Erythroblast (primary cell): ENCODE data around the gene KRTCAP2.
"Not testable (repeated sequence)": the region's sequence is repeated elsewhere in the genome, so short reads cannot be mapped to it uniquely, and the experiment has no call there.

ENCODE experiments used
- DNase-seq, 2 experiments: peaks; one replicate each; lab custom pipeline; 2025; lab: John Stamatoyannopoulos, UW
- GATA1 ChIP-seq: IDR thresholded peaks from 2 replicates; pipeline ENCODE4 v1.6.1; 2011; ENCODE audit warnings: low read depth, mild to moderate bottlenecking, control low read depth, low read length, moderate library complexity
- POLR2A ChIP-seq: IDR thresholded peaks from 2 replicates; pipeline ENCODE4 v1.6.1; 2011; ENCODE audit warnings: mild to moderate bottlenecking, low read length

Gene KRTCAP2

GRCh38 chr1:155174324-155175280 is 1.5 kb upstream of the KRTCAP2 start:
- DNase-seq: no peak
- TF ChIP-seq GATA1 (no peak), POLR2A (no peak)

DNA sequence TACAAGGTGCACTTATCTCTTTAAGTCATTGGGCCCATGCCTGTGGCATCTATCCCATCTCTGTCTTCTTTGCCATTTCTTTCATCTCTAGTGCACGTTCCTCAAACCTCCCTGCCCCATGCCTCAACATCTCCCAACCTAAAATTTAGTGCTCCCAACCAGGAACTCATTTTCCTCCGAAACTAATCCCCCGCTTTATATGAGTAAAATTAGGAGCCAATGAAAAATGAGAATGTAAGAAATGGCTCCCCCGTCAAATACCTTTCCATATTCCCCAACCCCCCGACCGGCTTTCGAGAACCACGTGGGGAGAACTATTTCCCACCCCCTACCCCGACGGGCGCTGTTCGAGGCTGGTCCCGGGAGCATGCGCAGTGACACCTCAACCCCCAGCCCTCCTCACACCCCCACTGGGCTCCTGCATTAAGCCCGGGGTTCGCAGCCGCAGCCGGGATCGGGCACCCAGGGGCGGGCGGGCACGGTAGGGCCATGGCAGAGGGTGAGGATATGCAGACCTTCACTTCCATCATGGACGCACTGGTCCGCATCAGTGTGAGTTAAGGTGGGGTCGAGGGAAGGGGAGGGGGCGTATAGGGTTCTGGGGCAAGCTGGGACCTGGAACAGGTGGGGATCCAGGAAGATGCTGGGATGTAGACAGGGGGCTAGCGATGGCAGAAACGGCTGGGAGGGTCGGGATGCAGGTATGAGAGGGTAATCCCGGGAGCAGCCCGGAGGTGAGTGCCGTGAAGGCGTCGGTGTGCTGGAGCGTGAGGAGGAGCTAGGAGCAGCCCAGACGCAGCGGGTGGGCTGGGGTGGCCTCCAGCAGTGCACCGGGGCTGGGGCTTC is 597 bp upstream of the KRTCAP2 start, which contains the start of gene TRIM46:
TSS of gene TRIM46 (plus strand) at position 372 of the 846 bp plus-strand sequence. CDS start at position 490, 118 bp downstream.
- DNase-seq: peak; percentile 51 to 61

DNA sequence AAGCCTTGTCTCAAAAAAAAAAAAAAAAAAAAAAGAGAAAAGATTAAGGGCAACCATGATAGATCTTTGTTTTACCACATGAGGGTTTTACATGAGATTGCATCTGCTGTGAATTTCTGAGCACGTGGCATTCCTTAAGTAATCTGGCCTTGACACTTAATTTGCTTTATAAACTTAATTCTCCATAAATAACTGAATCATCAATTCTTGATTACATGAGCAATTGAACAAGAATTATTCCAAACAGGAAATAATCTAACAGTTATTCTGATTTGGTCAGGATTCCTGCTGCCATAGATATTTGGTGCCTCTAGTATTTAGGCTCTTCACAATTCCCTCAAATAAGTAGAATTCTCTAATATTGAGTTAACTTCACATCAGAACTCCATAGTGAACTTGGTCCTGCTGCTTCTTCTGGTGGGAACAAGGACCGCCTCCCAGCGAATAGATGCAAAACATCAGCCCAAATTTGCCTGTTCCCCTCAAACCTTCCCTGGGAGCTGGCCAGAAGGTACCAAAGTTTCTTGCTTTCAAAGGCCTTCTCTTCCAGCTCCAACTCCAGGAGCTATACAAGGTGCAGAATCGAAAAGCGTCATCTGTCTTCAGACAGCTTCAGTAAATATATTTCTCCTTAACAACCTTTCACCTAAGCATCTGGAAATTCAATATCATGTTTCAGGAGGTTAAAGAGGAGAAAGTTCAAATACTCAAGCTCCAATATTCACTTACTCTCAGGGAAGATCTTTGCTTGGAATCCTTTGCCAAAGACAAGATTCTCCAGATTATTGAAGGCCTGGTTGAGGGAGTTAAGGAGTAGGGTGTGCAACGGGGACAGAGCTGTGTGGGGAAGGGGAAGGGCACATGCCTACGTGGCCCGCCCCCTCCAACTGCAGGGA is 1.0 kb downstream of the KRTCAP2 start:
- no peak for TF ChIP-seq GATA1
- TF ChIP-seq POLR2A: no peak
- no peak for DNase-seq

More for the DNA sequence above, 597 bp upstream of the KRTCAP2 start, which contains the start of gene TRIM46:
- TF ChIP-seq POLR2A: no peak
- no peak for TF ChIP-seq GATA1

DNA sequence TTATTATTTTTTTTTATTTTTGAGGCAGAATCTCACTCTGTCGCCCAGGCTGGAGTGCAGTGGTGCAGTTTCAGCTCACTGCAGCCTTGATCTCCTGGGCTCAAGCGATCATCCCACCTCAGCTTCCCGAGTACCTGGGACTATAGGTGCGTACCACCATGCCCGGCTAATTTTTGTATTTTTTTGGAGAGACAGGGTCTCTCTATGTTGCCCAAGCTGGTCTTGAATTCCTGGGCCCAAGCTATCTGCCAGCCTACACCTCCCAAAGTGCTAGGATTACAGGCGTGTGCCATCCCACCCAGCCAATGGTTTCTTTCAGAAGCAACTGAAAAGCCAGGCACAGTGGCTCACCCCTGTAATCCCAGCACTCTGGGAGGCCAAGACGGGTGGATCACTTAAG is 2.3 kb downstream of the KRTCAP2 start:
- no peak for TF ChIP-seq POLR2A
- no peak for TF ChIP-seq GATA1
- no peak for DNase-seq

- TF ChIP-seq POLR2A: no peak
- TF ChIP-seq GATA1: no peak
- no peak for DNase-seq
Observed at GRCh38 chr1:155170101-155170785, 2.9 kb downstream of the KRTCAP2 start.

GRCh38 chr1:155169541-155169940 is 3.6 kb downstream of the KRTCAP2 start:
- no peak for TF ChIP-seq POLR2A
- no peak for TF ChIP-seq GATA1
- DNase-seq: no peak

DNA sequence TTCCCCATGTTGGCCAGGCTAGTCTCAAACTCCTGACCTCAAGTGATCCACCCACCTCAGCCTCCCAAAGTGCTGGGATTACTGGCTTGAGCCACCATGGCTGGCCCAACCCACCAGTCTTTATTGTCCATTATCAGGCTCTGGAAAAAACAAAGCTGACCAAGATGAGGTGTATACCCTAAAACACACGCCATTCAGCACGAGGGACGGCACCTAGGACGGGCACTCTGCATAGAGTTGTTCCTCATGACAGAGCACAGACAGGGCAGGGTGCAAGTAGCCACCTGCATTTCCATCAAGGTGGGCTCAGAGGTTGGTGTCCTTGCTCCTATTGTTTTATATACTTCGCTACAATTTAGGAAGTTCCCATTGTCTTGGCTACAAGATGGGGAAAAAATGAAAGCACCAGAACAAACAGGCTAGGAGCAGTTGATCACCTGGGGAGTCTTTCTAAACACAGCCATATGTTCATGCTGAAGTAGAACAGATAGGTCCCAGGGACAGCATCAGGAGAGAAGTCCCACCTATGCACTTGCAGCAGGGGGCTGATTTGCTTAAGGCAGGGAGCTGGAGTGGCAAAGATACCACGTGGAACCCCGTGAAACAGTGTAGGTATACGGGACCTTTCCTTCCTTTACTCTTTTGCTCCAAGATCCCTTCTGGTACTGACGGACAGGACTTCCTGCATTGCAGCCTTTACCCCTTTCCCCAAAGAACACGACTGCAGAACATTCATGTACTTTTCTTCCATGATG is 4.5 kb downstream of the KRTCAP2 start:
- no peak for DNase-seq
- TF ChIP-seq POLR2A (no peak), GATA1 (no peak)

- DNase-seq: not testable (repeated sequence)
Observed at GRCh38 chr1:155168105-155168445, 5.0 kb downstream of the KRTCAP2 start.

DNA sequence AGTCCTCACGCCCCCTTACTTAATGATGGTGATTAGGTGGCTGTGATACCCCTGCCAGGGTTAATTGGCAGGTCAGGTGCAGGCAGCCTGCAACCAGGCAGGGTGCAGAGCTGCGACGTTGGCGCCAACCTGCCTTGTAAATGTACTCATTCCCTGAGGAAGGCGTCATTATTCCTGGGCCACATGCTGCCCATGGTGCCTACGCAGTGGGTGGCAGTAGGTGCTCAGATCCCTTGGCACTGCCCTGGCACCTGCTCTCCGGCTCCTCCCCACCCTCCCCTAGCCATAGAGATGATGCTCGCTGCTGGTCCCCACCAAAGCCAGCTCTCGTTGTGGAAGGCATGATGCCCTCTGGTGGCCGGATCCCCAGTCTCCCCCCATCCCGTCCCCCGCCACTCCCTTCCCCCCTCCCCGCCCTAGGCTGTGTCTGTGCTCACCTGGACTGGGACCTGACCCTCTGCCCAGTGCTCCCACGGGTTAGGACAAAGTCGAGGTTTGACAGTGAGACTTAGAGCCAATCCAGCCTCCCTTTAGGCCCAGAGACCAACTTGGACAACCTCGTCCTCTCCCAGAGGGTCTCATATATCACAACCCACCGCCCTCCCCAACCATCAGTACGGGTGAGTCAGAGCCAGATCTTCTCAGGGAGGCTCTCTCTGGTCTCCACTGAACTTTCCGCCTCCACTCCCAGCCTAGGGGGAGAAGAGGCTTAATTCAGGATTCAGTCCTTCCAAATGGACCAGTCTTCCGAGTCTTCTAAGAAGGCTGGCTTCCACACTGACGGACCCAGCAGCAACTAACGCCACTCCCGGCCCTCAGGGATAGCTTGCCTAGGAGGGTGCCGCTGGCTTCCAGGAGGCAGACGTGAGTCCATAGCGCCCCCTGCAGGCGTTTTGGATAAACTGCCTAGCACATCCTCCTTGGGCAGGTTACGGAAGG is 5.7 kb downstream of the KRTCAP2 start:
- TF ChIP-seq GATA1 (no peak), POLR2A (no peak)

GRCh38 chr1:155166471-155167165 is 6.5 kb downstream of the KRTCAP2 start:
- no peak for TF ChIP-seq POLR2A
- TF ChIP-seq GATA1: no peak
- DNase-seq: no peak

More for the DNA sequence above, 5.7 kb downstream of the KRTCAP2 start:
- DNase-seq: peak; percentile 88 to 94
